ENCODE measurements around the gene KMT5B.
A peak's percentile ranks its signal among the peaks of the same experiment; 100 is the strongest.

Gene KMT5B

DNA sequence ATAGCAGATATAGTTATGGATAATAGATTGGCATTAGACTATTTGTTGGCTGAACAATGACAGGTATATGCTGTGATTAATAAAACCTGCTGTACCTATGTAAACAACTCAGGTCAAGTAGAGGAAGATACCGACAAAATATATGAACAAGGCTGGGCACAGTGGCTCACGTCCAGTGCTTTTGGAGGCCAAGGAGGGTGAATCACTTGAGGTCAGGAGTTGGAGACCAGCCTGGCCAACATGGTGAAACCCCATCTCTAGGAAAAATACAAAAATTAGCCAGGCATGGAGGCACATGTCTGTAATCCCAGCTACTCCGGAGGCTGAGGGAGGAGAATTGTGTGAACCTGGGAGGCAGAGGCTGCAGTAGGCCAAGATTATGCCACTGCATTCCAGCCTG is 77.9 kb downstream of the KMT5B start:
- ChIA-PET POLR2A (no interaction called here), CTCF (no interaction called here)
- TF ChIP-seq, protein P1, sequence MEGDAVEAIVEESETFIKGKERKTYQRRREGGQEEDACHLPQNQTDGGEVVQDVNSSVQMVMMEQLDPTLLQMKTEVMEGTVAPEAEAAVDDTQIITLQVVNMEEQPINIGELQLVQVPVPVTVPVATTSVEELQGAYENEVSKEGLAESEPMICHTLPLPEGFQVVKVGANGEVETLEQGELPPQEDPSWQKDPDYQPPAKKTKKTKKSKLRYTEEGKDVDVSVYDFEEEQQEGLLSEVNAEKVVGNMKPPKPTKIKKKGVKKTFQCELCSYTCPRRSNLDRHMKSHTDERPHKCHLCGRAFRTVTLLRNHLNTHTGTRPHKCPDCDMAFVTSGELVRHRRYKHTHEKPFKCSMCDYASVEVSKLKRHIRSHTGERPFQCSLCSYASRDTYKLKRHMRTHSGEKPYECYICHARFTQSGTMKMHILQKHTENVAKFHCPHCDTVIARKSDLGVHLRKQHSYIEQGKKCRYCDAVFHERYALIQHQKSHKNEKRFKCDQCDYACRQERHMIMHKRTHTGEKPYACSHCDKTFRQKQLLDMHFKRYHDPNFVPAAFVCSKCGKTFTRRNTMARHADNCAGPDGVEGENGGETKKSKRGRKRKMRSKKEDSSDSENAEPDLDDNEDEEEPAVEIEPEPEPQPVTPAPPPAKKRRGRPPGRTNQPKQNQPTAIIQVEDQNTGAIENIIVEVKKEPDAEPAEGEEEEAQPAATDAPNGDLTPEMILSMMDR (IDR thresholded peaks at IDR 0.05; ENCODE audit: insufficient read depth, low read length, missing control alignments): no peak
- no peak overlapping the region for H3K4me3 ChIP-seq (ENCODE audit: low read depth, low read length)
- DNase-seq (ENCODE audit: low read depth, low spot score): no peak

GRCh38 chr11:68133761-68134160 is 79.3 kb downstream of the KMT5B start:
- TF ChIP-seq, protein P1 (IDR thresholded peaks at IDR 0.05; ENCODE audit: insufficient read depth, low read length, missing control alignments): no peak
- POLR2A ChIA-PET: no interaction called here
- CTCF ChIA-PET: no interaction called here
- DNase-seq (ENCODE audit: low read depth, low spot score): no peak
- no peak overlapping the region for H3K4me3 ChIP-seq (ENCODE audit: low read depth, low read length)

- H3K4me3 ChIP-seq (ENCODE audit: low read depth, low read length): no peak overlapping the region
- TF ChIP-seq, protein P1 (IDR thresholded peaks at IDR 0.05; ENCODE audit: insufficient read depth, low read length, missing control alignments): no peak
- ChIA-PET CTCF (interaction anchor here (1.5 kb wide), 1 partner anchor 121 kb away, joined by 3 read pairs; no protein-coding TSS in a partner anchor), POLR2A (no interaction called here)
- no peak for DNase-seq (ENCODE audit: low read depth, low spot score)
Observed at GRCh38 chr11:68130121-68130520, 83.0 kb downstream of the KMT5B start.

- ChIA-PET CTCF (interaction anchor here (1.5 kb wide), 1 partner anchor 120 kb away, joined by 3 read pairs; no protein-coding TSS in a partner anchor), POLR2A (no interaction called here)
Observed at GRCh38 chr11:68128682-68129327, 84.3 kb downstream of the KMT5B start.

GRCh38 chr11:68127714-68128681 is 85.1 kb downstream of the KMT5B start:
- no peak for DNase-seq (ENCODE audit: low read depth, low spot score)
- POLR2A ChIA-PET: no interaction called here
- CTCF ChIA-PET: interaction anchor here (0.6 kb wide), 1 partner anchor 39 kb away, joined by 3 read pairs; no protein-coding TSS in a partner anchor
- TF ChIP-seq, protein P1 (IDR thresholded peaks at IDR 0.05; ENCODE audit: insufficient read depth, low read length, missing control alignments): no peak
- peak overlapping the region; percentile 44 for H3K4me3 ChIP-seq (ENCODE audit: low read depth, low read length)

More at GRCh38 chr11:68128682-68129327, 84.3 kb downstream of the KMT5B start:
- TF ChIP-seq, protein P1 (IDR thresholded peaks at IDR 0.05; ENCODE audit: insufficient read depth, low read length, missing control alignments): no peak
- no peak for DNase-seq (ENCODE audit: low read depth, low spot score)
- peak overlapping the region; percentile 44 for H3K4me3 ChIP-seq (ENCODE audit: low read depth, low read length)

DNA sequence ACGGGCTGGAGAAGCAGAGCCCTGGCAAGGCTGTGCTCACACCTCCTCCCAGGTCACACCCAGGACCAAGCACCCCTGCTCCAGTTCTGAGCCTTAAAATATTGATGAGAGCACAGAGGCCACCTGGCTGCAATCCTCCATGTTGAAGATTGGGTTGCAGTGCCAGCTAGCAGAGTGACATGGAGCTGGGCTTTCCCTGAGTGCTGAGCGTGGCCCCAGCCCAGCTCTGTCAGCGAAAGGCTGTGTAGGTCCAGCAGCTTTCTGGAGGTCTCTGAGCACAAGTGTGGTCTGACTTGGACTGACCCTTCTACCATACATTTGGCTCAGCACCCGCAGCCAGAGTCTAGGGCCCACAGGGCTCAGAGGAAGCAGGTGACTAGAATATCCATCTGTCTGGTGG is 87.9 kb downstream of the KMT5B start:
- no peak overlapping the region for H3K4me3 ChIP-seq (ENCODE audit: low read depth, low read length)
- CTCF ChIA-PET: no interaction called here
- no peak for DNase-seq (ENCODE audit: low read depth, low spot score)
- POLR2A ChIA-PET: no interaction called here
- TF ChIP-seq, protein P1 (IDR thresholded peaks at IDR 0.05; ENCODE audit: insufficient read depth, low read length, missing control alignments): no peak
